PC-9 (cell line): ENCODE measurements around the gene TMEM134. TPM values are rescaled to one million over a fixed set of nuclear protein-coding genes. Genes with fewer than 3 reads are reported as not detected.

Experiments
- BruUV-seq: library from RNA; stranded (reverse); fragments of 400-500 nt; replicated peaks from 2 replicates; lab custom pipeline; 2021; lab: Mats Ljungman, UMichigan
- CTCF ChIA-PET: fragments of 300-600 bp; sonication (Branson Sonifier 250); formaldehyde crosslinking; loops from one replicate; lab custom pipeline; 2022; ENCODE audit warnings: antibody characterized with exemption; lab: Charles Lee
- POLR2A ChIA-PET: fragments of 300-600 bp; sonication (Branson Sonifier 250); formaldehyde crosslinking; loops from one replicate; lab custom pipeline; 2022; ENCODE audit warnings: antibody characterized with exemption; ENCODE audit not compliant: unreplicated experiment; lab: Charles Lee
- DNase-seq, 2 experiments: peaks; one replicate each; pipeline versions ENCODE4 v3.0.0 to v3.0.0-alpha.2; 2015 to 2022; ENCODE audit warnings: mixed read lengths in 1 of 2
- H2AFZ ChIP-seq: fragments of 200-600 bp; sonication (generic); 2 replicates; pipeline ENCODE4 v1.8.1; 2017; ENCODE audit warnings: antibody characterized with exemption
- H3F3A ChIP-seq: fragments of 200-600 bp; sonication (generic); 2 replicates; pipeline ENCODE4 v1.8.1; 2017; ENCODE audit warnings: antibody characterized with exemption, mild to moderate bottlenecking, low read depth; ENCODE audit not compliant: insufficient read depth
- H3K27ac ChIP-seq: fragments of 200-600 bp; sonication (generic); 2 replicates; pipeline ENCODE4 v1.6.1; 2016; ENCODE audit warnings: mixed run types
- H3K27me3 ChIP-seq: fragments of 200-600 bp; sonication (generic); 2 replicates; pipeline ENCODE4 v1.6.1; 2016; ENCODE audit warnings: low read depth, mixed run types; ENCODE audit not compliant: insufficient read depth
- H3K36me3 ChIP-seq: fragments of 200-600 bp; sonication (generic); 2 replicates; pipeline ENCODE4 v1.6.1; 2016; ENCODE audit warnings: low read depth, mixed run types
- H3K4me1 ChIP-seq: fragments of 200-600 bp; sonication (generic); replicated peaks from 2 replicates; pipeline ENCODE4 v1.6.1; 2016; ENCODE audit warnings: mixed run types; ENCODE audit not compliant: insufficient read depth
- H3K4me2 ChIP-seq: fragments of 200-600 bp; sonication (generic); 2 replicates; pipeline ENCODE4 v1.6.1; 2017; ENCODE audit warnings: mixed run types
- H3K4me3 ChIP-seq: fragments of 200-600 bp; sonication (generic); 2 replicates; pipeline ENCODE4 v1.6.1; 2016; ENCODE audit warnings: mixed run types
- H3K79me2 ChIP-seq: fragments of 200-600 bp; sonication (generic); 2 replicates; pipeline ENCODE4 v1.6.1; 2017; ENCODE audit warnings: low read depth, mixed run types
- H3K9me2 ChIP-seq: fragments of 200-600 bp; sonication (generic); 2 replicates; pipeline ENCODE4 v1.8.1; 2017; ENCODE audit warnings: mild to moderate bottlenecking; ENCODE audit not compliant: insufficient read depth
- H3K9me3 ChIP-seq: fragments of 200-600 bp; sonication (generic); 2 replicates; pipeline ENCODE4 v1.8.1; 2016; ENCODE audit warnings: low read depth; ENCODE audit not compliant: insufficient read depth
- H4K20me1 ChIP-seq: fragments of 200-600 bp; sonication (generic); 2 replicates; pipeline ENCODE4 v1.8.1; 2017; ENCODE audit not compliant: insufficient read depth
- CTCF ChIP-seq: fragments of 200-600 bp; sonication (generic); conservative IDR thresholded peaks from 2 replicates; pipeline ENCODE4 v1.6.1; 2017; ENCODE audit warnings: mixed run types, antibody characterized with exemption, mild to moderate bottlenecking, moderate library complexity
- EZH2 ChIP-seq: fragments of 200-600 bp; sonication (generic); IDR thresholded peaks from 2 replicates; pipeline ENCODE4 v1.8.0; 2017; ENCODE audit warnings: antibody characterized with exemption, low read depth
- intact Hi-C: fragments of 100-400 bp; cut with micrococcal nuclease; formaldehyde crosslinking; loops from one replicate; pipeline ENCODE4 v1.10.0; 2022; ENCODE audit not compliant: unreplicated experiment
- total RNA-seq: library from RNA; stranded (reverse); gene quantifications from 2 replicates; pipeline ENCODE4 v1.2.3, GENCODE V29; 2021

TMEM134 gene
- total RNA-seq, 1 experiment from 2014 or later: 85.7 TPM

GRCh38 chr11:67495234-67496005 is 26.4 kb upstream of the TMEM134 start:
- no TSS peak for BruUV-seq
- CTCF ChIA-PET: no interaction called here
- POLR2A ChIA-PET: no interaction called here

GRCh38 chr11:67494371-67495233 is 25.6 kb upstream of the TMEM134 start:
- ChIA-PET CTCF (no interaction called here), POLR2A (interaction anchor here (0.5 kb wide), 1 partner anchor 121 kb away, joined by 8 read pairs; the partner anchor contains the start of gene CLCF1)
- Histone ChIP-seq H3K36me3 (no peaks in the 10 kb centered on the region; the same call in 1 of the 2 replicates), H3K9me3 (no peaks in the 10 kb centered on the region), H3K4me1 (no peaks in the 10 kb centered on the region), H3K27ac (no peak overlapping the region), H3K4me3 (no peak overlapping the region), H3K27me3 (no peaks in the 10 kb centered on the region), H3K79me2 (no peaks in the 10 kb centered on the region), H2AFZ (no peak overlapping the region), H4K20me1 (0 out of 2 replicates have a peak, but pooled peaks cover 5% of the 10 kb centered on the region), H3K9me2 (no peaks in the 10 kb centered on the region), H3F3A (peaks cover 21% of the 10 kb centered on the region; the same call in 1 of the 2 replicates), H3K4me2 (no peak overlapping the region)
- intact Hi-C loops: no loop called here
- DNase-seq: no peak
- BruUV-seq: no TSS peak
- no peak for TF ChIP-seq CTCF
- no peak for TF ChIP-seq EZH2

More at GRCh38 chr11:67495234-67496005, 26.4 kb upstream of the TMEM134 start:
- DNase-seq: no peak
- Histone ChIP-seq H3K4me2 (no peak overlapping the region), H3K4me1 (no peaks in the 10 kb centered on the region), H3K9me3 (no peaks in the 10 kb centered on the region), H3K27me3 (no peaks in the 10 kb centered on the region), H3K4me3 (no peak overlapping the region), H3K36me3 (no peaks in the 10 kb centered on the region; the same call in 1 of the 2 replicates), H3K9me2 (no peaks in the 10 kb centered on the region), H3K27ac (no peak overlapping the region), H2AFZ (no peak overlapping the region), H3K79me2 (no peaks in the 10 kb centered on the region), H4K20me1 (0 out of 2 replicates have a peak, but pooled peaks cover 5% of the 10 kb centered on the region), H3F3A (peaks cover 13% of the 10 kb centered on the region; the same call in 1 of the 2 replicates)
- no peak for TF ChIP-seq CTCF
- TF ChIP-seq EZH2: no peak
- intact Hi-C loops: no loop called here

GRCh38 chr11:67493548-67494370 is 24.7 kb upstream of the TMEM134 start:
- H3K9me2 ChIP-seq: no peaks in the 10 kb centered on the region
- no peak overlapping the region for H3K27ac ChIP-seq
- POLR2A ChIA-PET: no interaction called here
- H2AFZ ChIP-seq: no peak overlapping the region
- H3K79me2 ChIP-seq: no peaks in the 10 kb centered on the region
- no peaks in the 10 kb centered on the region for H3K27me3 ChIP-seq
- no peak overlapping the region for H3K4me2 ChIP-seq
- H3K36me3 ChIP-seq: no peaks in the 10 kb centered on the region; the same call in 1 of the 2 replicates
- no peaks in the 10 kb centered on the region for H3K9me3 ChIP-seq
- peaks cover 23% of the 10 kb centered on the region; the same call in 1 of the 2 replicates for H3F3A ChIP-seq
- 0 out of 2 replicates have a peak, but pooled peaks cover 5% of the 10 kb centered on the region for H4K20me1 ChIP-seq
- DNase-seq: no peak
- CTCF ChIA-PET: no interaction called here
- H3K4me1 ChIP-seq: no peaks in the 10 kb centered on the region
- no TSS peak for BruUV-seq
- intact Hi-C loops: no loop called here
- H3K4me3 ChIP-seq: no peak overlapping the region
- no peak for TF ChIP-seq CTCF
